Mucosa of gallbladder (tissue), 1 donor: Measurements from ENCODE around the gene PLCB4. TPM values are rescaled to one million over a fixed set of nuclear protein-coding genes. Genes with fewer than 3 reads are reported as not detected.

Source experiments
- DNase-seq: peaks from one replicate; pipeline ENCODE4 v3.0.0-alpha.2; 2020; ENCODE audit warnings: low spot score
- total RNA-seq: library from RNA; stranded (reverse); gene quantifications from one replicate; pipeline ENCODE4 v1.2.1, GENCODE V29; 2021
- donor health status: DM: no; HTN: no; CAD: no.

PLCB4 gene
- total RNA-seq, 1 donor from 2014 or later: 27.2 TPM

DNA sequence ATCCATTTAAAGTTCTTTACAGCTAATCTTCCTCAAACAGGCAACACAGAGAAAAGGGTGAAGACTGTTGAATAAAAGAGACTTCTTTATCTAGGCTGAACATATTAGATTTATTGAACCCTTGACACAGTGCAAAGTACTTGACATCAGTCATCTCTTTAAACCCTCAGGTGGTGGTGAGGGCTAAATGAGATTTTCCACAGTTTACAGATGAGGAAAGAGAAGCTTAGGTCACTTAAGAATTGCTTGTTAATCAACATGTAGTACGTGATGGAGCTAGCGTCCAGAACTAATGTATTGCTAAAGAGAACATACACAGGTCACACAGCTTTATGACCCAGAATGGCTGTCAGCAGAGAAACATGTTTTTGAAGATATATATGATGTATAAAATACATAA lies 252.1 kb downstream of the PLCB4 start:
- no peak for DNase-seq

GRCh38 chr20:9322661-9323060 lies 253.8 kb downstream of the PLCB4 start:
- no peak for DNase-seq

GRCh38 chr20:9323622-9324021 lies 254.7 kb downstream of the PLCB4 start:
- no peak for DNase-seq

GRCh38 chr20:9329355-9330101 lies 260.6 kb downstream of the PLCB4 start:
- DNase-seq: no peak

- DNase-seq: no peak
Measured at GRCh38 chr20:9330151-9330550, 261.3 kb downstream of the PLCB4 start.

DNA sequence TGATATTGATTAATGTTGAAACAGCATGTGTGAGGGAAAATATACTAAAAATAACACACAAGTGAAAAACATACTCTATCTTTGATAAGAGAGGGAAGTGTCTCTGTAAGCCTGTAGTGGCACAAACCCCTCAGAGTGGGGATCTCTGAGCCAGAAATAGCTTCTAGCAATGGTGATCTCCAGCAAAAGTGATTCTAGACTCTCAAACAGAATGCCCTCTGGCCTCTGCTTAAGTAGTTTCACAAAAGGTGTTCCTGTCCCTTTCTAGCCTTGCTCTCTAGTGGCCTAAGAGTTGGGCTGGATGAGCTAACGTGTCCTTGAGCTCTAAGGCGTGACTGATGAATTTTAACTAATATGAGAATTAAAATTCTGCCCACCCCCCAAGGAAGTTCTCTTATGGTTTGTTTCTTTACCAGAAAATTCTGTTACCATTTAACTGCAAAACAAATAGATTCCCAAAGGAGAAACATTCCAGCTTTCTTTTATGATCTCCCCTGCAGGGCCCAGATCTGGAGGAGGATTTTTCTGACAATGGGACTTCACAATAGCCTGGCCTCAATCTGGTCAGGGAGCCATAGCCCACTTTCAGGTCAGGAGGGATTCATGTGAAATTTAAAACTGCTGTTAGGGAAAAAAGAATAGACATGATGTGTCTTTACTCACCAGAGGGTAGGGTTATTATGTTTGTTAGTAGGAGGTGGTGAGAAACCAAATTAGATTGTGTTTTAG lies 263.0 kb downstream of the PLCB4 start:
- no peak for DNase-seq

DNA sequence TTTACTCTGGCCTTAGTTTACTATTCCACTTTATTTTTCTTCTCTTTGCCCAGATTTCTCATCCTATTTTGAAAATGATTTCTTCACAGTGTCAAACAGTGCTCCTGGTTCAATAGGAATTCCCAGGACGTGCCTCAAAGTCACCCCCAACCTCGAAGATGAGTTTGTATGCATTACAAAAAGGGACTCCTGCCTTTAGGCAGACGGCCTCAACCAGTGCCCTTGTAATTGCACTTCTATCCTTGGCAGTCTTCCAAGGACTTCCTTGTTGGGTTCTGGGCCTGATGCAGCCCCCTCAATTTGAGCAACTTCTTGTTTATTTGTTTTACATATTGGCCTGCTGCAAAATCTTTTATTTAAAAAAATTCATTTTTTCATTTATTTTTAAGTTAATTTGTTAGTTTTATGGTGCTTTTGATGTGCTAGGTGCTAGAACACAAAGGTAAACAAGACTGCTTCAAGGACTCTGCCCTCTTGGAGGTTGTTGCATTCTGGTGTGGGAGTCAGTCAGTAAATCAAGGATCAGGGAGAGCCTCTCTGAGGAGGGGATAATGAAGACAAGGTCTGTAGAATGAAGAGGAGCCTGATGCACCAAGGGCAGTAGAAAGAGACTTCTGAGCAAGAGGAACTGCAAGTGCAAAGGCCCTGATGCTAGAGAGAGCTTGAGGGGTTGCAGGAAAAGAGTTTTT lies 264.0 kb downstream of the PLCB4 start:
- no peak for DNase-seq

DNA sequence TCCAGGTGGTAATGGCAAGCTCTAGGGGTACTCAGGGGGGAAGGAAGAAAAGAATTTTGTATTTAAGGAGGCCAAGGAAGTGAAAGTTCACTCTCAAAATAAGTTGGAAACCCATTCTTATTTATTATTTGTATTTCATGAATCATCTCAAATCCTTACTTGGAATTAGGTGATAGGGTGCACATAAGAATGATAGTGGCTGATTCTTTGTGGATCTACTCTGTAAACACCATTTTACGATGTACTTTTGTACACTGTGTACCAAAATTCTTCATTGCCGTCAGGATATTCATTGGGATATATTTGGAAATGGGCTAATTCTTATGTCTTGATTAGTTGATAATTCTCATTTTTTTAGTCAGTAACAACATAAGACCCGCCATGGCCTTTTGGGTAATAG lies 266.0 kb downstream of the PLCB4 start:
- DNase-seq: no peak

DNA sequence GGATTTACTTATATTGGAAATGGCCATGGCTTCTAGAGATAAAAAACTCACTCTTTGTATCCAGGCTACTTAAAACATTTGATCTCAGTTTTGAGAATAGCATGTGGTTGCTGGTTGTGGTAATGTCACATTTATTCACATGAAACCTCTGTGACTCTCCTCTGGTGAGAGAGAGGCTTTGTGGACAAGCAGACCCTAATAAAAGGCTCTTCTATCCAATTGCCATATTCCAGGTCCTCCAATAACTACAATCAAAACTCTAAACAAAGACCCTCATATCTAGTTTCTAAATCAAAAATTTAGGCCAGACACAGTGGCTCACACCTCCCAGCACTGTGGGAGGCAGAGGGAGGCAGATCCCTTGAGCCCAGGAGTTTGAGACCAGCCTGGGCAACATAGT lies 269.2 kb downstream of the PLCB4 start:
- DNase-seq: no peak

- no peak for DNase-seq
Measured at GRCh38 chr20:9339708-9340107, 270.8 kb downstream of the PLCB4 start.

DNA sequence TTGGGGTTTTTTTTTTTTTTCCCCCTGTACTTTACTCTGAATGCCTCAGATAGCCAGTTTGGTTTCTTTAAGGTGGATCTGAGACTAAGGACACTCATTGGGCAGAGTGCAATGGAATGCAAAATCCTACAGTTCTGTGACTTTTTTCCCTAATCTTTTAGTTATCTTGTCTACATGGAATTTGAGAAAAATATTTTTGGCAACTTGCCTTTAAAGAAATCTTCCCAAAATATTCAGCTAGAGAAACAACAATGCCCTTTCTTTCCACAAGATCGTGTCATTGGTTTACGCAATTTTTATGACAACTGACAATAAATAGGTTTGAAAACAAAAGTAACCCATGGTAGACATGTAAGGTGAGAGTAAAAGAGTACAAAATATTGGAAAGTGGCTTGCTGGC lies 273.8 kb downstream of the PLCB4 start:
- DNase-seq: no peak

DNA sequence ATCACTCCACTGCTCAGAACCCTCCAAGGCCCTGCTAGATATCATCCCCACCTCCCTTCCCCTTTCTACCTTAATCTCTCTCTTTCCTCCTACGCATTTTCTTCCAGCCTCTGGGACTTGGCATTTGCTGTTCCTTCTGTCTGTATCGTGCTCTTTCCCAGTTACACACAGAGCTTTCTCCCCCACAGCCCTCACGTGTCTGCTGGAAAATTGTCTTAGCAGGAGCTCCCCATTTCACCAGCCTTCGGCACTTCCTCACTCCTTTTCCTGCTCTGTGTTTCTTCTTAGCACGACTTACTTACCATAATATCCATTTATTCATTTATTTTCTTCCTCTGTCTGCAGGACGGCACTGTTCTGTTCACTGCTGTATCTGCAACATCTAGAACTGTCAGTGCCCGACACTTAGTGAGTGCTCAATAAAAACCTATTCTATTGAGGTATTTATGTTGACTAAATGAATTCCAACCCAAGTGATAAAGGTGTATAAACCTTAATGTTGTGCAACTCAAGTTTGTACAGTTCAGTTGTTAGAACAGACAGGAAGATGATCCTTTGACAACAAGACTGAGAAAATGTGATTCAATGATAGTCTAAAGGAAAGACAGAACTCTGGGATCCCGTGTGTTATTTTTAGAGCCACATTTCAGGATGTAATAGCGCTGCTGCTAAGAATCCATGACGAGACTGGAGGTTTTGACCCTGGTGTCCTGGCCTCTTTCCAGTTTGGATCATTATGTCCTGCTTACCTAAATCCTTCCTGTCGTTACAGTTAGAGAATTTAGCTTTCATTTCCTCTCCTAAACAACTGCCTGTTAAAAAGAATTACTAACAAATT lies 275.4 kb downstream of the PLCB4 start:
- peak; percentile 21 for DNase-seq

DNA sequence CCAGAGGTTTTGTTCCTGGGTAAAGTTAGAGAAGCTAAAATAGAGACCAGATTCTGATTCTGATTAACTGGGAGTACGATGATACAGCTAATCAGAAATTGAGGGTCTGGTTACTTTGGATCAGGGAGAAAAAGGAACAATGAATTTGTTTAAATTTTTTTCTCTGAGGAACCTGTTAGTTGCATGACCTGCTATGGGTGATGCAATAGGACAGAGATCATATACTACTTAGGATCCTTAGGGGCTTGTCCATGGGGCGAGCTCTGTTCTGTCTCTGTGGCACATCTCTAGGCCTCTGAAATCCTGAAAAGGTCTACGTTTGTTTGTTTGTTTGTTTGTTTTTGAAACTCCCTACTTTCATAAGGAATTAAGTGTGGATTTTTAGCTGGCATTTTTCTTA lies 279.4 kb downstream of the PLCB4 start:
- DNase-seq: no peak

DNA sequence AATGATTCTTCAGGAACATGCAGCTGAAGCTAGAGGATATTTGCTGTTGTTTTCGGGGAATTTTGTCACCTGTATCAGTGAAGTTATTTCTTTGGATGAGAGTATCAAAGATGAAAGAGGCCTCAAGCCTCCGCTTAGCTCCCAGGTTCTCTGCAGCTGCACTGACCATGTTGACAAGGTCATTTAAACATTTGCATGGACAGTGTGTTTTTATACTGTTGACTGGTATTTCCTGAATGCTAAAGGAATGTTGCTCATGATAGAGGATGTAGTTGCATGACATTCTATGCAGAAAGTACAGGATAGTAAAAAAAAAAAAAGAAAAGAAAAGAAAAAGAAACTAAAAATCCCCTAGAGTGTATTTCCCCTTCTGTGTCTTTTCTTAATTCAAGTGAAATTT lies 279.9 kb downstream of the PLCB4 start:
- no peak for DNase-seq

DNA sequence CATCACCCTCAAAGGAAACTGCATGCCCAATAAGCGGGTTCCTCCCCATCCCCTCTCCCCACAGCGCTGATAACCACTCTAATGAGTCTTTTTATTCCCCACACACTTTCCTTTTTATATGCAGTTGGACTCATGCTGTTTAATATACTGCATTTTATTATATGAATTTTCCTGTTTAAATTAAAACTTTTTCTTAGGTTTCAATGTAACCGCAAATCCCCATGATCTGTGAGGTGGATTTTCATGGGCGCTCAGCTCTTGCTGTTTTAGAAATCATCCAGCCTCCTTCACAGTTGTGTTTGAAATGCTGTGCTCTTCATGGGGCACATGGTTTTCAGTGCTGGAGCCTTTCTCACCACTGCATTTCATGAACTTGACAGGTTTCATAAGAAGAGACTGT lies 280.4 kb downstream of the PLCB4 start:
- no peak for DNase-seq

DNA sequence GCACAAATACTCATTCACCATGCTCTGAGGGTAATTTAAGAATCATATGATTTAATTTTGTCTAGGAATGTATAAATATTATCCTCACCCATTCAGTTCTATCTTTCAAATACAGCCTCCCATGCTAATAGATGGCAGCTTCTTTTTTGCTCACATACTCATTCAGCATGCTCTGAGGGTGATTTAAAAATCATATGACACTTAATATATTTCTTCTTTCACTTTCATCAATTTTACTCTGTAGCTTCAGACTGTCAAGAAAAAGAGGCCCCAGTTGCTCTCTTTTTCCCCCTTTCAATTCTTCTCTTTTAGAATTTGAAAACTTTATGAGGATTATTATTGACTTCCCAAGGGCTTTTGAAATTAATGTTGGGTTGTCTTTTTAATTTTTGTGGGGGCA lies 283.9 kb downstream of the PLCB4 start:
- no peak for DNase-seq

DNA sequence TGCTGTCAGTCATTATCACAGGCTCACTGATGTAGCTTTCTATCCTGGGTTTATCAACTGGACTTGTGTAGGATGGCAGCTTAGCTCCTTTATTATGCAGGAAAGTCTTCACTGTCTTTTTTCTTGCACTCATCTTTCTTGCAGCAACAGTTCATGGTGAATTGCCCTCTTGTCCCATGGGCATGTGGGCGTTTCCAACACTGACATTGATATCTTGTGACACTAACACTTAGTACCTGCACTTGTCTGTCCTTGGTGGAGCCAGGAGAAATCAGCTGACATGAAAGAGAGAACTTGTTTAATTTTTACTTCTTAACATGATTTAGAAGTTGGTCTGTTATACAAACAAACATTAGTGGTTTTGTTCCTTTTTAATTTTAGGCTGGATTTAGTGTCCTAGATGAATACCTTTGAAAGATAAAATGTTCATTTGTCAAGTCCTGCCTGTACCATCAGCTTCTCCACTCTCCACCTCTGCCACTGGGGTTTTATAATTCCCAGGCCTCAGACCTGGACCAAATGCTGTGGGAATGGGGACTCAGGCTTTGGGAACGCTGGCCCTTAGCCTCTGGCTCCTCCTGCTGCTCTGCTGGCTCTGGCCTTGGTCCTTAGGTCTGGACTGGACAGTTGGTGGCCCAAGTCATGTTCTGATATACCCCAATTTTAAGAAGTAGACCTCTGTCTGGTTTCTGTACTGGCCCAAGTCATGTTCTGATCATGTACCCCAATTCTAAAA lies 284.5 kb downstream of the PLCB4 start:
- no peak for DNase-seq

- DNase-seq: no peak
Measured at GRCh38 chr20:9353916-9354276, 285.0 kb downstream of the PLCB4 start.

DNA sequence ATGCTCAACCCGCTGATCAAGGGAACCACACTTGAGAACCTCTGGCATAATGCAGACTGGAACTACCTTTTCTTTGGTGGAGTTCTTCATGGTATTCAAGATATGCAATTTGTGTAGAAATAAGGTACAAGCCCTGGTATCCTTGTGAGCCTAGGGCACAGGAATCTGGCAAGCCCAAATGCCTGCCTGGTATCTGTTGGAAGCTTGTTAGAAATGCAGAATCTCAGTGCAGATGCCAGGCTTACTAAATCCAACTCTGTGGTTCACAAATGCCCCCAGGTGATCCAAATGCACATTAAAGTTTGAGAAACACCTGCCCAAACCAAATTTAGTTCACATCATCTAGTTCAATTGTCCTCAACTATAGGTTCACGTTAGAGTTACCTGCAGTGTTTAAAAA lies 285.7 kb downstream of the PLCB4 start:
- DNase-seq: no peak

DNA sequence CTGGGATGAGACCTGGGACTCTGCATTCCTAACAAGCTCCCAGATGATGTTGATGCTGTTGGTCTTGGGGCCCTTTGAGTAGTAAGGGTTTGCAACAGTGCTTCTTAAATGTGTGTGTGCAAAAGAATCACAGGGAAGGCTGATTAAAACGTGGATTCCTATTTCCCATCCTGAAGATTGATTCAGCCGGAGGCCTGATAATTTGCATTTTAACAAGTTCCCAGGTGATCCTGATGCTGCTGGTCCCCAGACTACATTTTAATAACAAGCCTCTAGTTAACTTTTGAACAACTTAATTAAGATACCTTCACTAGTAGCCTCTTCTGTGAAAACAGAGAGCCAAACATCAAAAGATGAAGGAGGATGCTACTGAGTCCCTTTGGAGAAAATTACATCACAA lies 289.1 kb downstream of the PLCB4 start:
- no peak for DNase-seq

- peak; percentile 55 for DNase-seq
Measured at GRCh38 chr20:9359561-9360308, 290.8 kb downstream of the PLCB4 start.
